ENCODE data around the gene PTPRB.

- TF ChIP-seq POLR2A (IDR thresholded peaks at IDR 0.05) (no peak), CTCF (IDR thresholded peaks at IDR 0.05) (no peak)
These were observed 34.2 kb downstream of the PTPRB start for GRCh38 chr12:70603044-70603443.
